ENCODE results near the gene EML2. TPM values are rescaled to one million over a fixed set of nuclear protein-coding genes. Genes with fewer than 3 reads are reported as not detected.

EML2 gene
- total RNA-seq, 1 experiment from 2014 or later: 93.7 TPM

DNA sequence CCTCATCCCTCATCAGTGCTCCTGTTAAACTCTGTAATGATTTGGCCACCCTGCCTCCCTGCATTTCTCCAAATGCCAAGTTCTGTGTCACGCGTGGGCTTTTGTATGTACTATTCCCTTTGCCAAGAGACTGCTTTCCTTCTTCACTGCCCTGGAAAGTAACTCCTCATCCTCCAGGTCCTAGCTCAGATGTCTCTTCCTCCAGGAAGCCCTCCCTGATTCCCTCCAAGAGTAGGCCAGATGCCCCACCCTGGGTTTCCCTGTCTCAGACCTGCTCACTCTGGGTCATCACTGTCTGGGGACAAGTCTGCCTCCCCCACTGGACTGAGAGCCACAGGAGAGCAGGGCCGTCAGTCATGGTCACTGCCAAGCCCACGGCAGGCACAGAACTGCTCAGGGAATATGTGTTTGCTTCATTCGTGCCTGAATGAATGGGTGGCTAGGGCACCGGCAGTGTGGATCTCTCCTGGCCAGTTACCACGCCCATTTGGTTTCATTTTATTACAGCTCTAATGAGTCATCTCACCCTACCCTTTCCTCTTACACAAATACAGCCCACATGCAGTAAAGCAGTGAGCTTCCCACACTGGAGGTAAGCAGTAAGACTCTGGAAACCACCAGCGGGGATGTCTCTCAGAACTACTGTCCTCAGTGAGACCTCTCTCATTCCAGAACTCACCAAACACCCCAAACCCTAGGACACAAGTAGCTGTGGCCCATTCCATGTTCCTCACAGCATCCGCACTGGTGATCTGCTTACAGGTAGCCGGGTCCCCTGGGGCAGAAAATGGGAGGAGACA is 25.1 kb downstream of the EML2 start:
- TF ChIP-seq, protein P1, sequence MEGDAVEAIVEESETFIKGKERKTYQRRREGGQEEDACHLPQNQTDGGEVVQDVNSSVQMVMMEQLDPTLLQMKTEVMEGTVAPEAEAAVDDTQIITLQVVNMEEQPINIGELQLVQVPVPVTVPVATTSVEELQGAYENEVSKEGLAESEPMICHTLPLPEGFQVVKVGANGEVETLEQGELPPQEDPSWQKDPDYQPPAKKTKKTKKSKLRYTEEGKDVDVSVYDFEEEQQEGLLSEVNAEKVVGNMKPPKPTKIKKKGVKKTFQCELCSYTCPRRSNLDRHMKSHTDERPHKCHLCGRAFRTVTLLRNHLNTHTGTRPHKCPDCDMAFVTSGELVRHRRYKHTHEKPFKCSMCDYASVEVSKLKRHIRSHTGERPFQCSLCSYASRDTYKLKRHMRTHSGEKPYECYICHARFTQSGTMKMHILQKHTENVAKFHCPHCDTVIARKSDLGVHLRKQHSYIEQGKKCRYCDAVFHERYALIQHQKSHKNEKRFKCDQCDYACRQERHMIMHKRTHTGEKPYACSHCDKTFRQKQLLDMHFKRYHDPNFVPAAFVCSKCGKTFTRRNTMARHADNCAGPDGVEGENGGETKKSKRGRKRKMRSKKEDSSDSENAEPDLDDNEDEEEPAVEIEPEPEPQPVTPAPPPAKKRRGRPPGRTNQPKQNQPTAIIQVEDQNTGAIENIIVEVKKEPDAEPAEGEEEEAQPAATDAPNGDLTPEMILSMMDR (IDR thresholded peaks at IDR 0.05; ENCODE audit: unreplicated experiment): no peak
- H3K4me1 Mint-ChIP-seq (ENCODE audit: low read depth, unreplicated experiment): peaks cover 14% of the 10 kb centered on the region
- H3K9me3 Mint-ChIP-seq (ENCODE audit: low read depth, unreplicated experiment): no peaks in the 10 kb centered on the region
- peak overlapping the region; percentile 78 for H3K27ac Mint-ChIP-seq (ENCODE audit: unreplicated experiment)
- H3K36me3 Mint-ChIP-seq (ENCODE audit: insufficient read depth, unreplicated experiment): peaks cover 78% of the 10 kb centered on the region
- intact Hi-C loops (cut with micrococcal nuclease; ENCODE audit: unreplicated experiment): loop anchor here (2.0 kb wide), 1 partner anchor 29 kb away; no protein-coding TSS in a partner anchor
- no TSS peak for BruUV-seq (replicated peaks)
- no peaks in the 10 kb centered on the region for H3K27me3 Mint-ChIP-seq (ENCODE audit: unreplicated experiment)
- CTCF ChIA-PET: interaction anchor here (0.6 to 3.2 kb wide), 10 partner anchors 10 to 103 kb away, joined by 3 to 39 read pairs (median 6); partner anchors contain the start of genes EML2 and QPCTL
- peak; percentile 71 for DNase-seq
- peak overlapping the region; percentile 25 for H3K4me3 Mint-ChIP-seq (ENCODE audit: low read depth, unreplicated experiment)

DNA sequence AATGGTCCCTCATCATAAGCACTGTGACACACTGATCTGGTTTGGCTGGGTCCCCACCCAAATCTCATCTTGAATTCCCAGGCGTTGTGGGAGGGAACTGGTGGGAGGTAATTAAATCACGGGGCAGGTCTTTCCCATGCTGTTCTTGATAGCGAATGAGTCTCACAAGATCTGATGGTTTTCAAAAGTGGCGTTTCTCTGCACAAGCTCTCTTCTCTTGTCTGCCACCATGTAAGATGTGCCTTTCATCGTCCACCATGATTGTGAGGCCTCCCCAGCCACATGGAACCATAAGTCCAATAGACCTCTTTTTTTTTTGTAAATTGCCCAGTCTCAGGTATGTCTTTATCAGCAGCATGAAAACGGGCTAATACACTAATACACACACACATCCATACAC is 30.2 kb downstream of the EML2 start:
- CTCF ChIA-PET: no interaction called here
- peak overlapping the region; percentile 32 for H3K27ac Mint-ChIP-seq (ENCODE audit: unreplicated experiment)
- H3K9me3 Mint-ChIP-seq (ENCODE audit: low read depth, unreplicated experiment): no peaks in the 10 kb centered on the region
- no peak overlapping the region for H3K4me3 Mint-ChIP-seq (ENCODE audit: low read depth, unreplicated experiment)
- no TSS peak for BruUV-seq (replicated peaks)
- peaks cover 15% of the 10 kb centered on the region for H3K4me1 Mint-ChIP-seq (ENCODE audit: low read depth, unreplicated experiment)
- no peak for DNase-seq
- H3K36me3 Mint-ChIP-seq (ENCODE audit: insufficient read depth, unreplicated experiment): peaks cover 54% of the 10 kb centered on the region
- no peaks in the 10 kb centered on the region for H3K27me3 Mint-ChIP-seq (ENCODE audit: unreplicated experiment)
- TF ChIP-seq, protein P1 (IDR thresholded peaks at IDR 0.05; ENCODE audit: unreplicated experiment): no peak
- intact Hi-C loops (cut with micrococcal nuclease; ENCODE audit: unreplicated experiment): no loop called here

DNA sequence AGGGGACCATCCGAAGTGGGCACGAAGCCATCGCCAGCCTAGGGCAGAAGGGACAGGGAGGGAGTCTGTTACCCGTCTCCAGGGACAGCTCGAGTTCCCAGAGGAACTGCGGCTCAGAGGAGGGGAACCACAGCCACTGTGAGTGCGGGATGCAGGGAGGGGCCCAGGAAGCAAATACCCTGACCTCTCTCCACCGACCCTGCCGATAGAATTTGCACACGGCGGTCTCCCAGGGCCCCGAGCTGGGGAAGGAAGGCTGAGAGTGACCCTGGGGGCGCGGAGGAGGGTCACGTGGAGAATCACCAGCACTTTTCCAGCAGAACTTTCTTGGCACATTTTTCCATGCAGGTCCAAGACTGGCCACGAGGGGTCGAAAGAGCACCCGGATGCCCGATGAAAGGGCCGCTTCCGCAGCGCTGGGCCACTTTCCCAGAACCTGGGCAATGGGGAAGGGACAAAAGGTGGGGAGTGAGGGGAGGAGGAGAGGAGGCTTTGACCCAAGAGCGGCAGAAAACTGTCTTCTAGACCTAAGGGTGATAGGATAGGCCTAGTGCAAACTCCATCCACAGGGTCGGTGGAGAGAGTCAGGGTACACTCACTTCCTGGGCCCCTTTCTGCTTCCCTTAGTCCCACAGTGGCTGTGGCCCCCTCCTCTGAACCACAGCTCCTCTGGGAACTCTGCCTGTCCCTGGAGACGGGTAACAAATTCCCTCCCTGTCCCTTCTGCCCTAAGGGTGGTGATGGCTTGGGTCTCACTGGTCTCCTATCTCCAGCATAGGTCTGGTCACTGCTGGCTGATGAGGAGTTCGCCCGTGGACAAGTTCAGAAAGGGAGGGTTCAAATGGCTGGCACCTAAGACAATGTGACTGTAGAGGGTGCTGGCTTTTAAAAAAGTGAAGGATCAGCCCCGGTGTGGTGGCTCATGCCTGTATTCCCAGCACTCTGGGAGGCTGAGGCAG is 31.8 kb downstream of the EML2 start:
- BruUV-seq (replicated peaks): no TSS peak
- peak; percentile 84 for DNase-seq
- Mint-ChIP-seq H3K27ac (ENCODE audit: unreplicated experiment) (peak overlapping the region; percentile 60), H3K9me3 (ENCODE audit: low read depth, unreplicated experiment) (no peaks in the 10 kb centered on the region), H3K4me1 (ENCODE audit: low read depth, unreplicated experiment) (peaks cover 14% of the 10 kb centered on the region), H3K36me3 (ENCODE audit: insufficient read depth, unreplicated experiment) (peaks cover 44% of the 10 kb centered on the region), H3K27me3 (ENCODE audit: unreplicated experiment) (peaks cover 12% of the 10 kb centered on the region), H3K4me3 (ENCODE audit: low read depth, unreplicated experiment) (peak overlapping the region; percentile 46)
- CTCF ChIA-PET: interaction anchor here (2.9 kb wide), 1 partner anchor 35 kb away, joined by 18 read pairs; no protein-coding TSS in a partner anchor
- intact Hi-C loops (cut with micrococcal nuclease; ENCODE audit: unreplicated experiment): loop anchor here (1.0 kb wide), 1 partner anchor 35 kb away; no protein-coding TSS in a partner anchor
- TF ChIP-seq, protein P1 (IDR thresholded peaks at IDR 0.05; ENCODE audit: unreplicated experiment): peak; percentile 88

All from Calu3 (cell line).